ENCODE data around the gene IL19.

The IL19 gene

GRCh38 chr1:206854401-206855129 is 84.0 kb downstream of the IL19 start (continued):
- TF ChIP-seq ZNF837 (tag by site-specific recombination; IDR thresholded peaks at IDR 0.05) (no peak), ZIC2 (tag by site-specific recombination; IDR thresholded peaks at IDR 0.05) (peak; percentile 89), ZNF518A (tag by site-specific recombination; conservative IDR thresholded peaks at IDR 0.05; ENCODE audit: low read depth) (no peak), ZFP37 (tag by site-specific recombination; IDR thresholded peaks at IDR 0.05) (no peak), TCF7L2 (IDR thresholded peaks at IDR 0.05; ENCODE audit: borderline replicate concordance, low read depth, low read length) (no peak), GLIS1 (tag by site-specific recombination; IDR thresholded peaks at IDR 0.05) (peak; percentile 59), ZNF114 (tag by site-specific recombination; IDR thresholded peaks at IDR 0.05) (no peak), INSM2 (tag by site-specific recombination; IDR thresholded peaks at IDR 0.05) (no peak), EGR2 (tag by site-specific recombination; IDR thresholded peaks at IDR 0.05; ENCODE audit: low read depth) (no peak), ZBTB21 (tag by site-specific recombination; IDR thresholded peaks at IDR 0.05) (no peak)

- CTCF ChIA-PET: interaction anchor here (0.8 to 5.5 kb wide), 7 partner anchors 9 to 56 kb away, joined by 3 to 27 read pairs (median 7); partner anchors contain the start of gene IL20
- no peak overlapping the region for H3K4me3 ChIP-seq (ENCODE audit: low read depth, low read length)
- no peaks in the 10 kb centered on the region for H3K36me3 ChIP-seq (ENCODE audit: control insufficient read depth in 2 of 2, insufficient read depth in 1 of 2, low read length in 2 of 2)
- H3K4me1 ChIP-seq (ENCODE audit: control insufficient read depth, insufficient read depth, low read length): peaks cover 4% of the 10 kb centered on the region; the same call in 1 of the 2 replicates
- POLR2A ChIA-PET: interaction anchor here (1.0 kb wide), 1 partner anchor 54 kb away, joined by 3 read pairs; no protein-coding TSS in a partner anchor
- H3K27ac ChIP-seq (ENCODE audit: extremely low read depth, low read depth, low read length): no peak overlapping the region
- no peak for TF ChIP-seq GLI4 (tag by site-specific recombination; IDR thresholded peaks at IDR 0.05)
- TF ChIP-seq KLF1 (tag by site-specific recombination; IDR thresholded peaks at IDR 0.05): no peak
- no peak for TF ChIP-seq ZBTB1 (tag by site-specific recombination; IDR thresholded peaks at IDR 0.05)
- TF ChIP-seq TRIM28 (IDR thresholded peaks at IDR 0.05; ENCODE audit: borderline replicate concordance, low read length): no peak
- no peak for TF ChIP-seq ZFP3 (tag by site-specific recombination; IDR thresholded peaks at IDR 0.05; ENCODE audit: low read depth)
- no peak for TF ChIP-seq ZNF692 (tag by site-specific recombination; IDR thresholded peaks at IDR 0.05)
- TF ChIP-seq SP7 (tag by site-specific recombination; IDR thresholded peaks at IDR 0.05): no peak
- no peak for TF ChIP-seq ZNF449 (tag by site-specific recombination; IDR thresholded peaks at IDR 0.05)
- TF ChIP-seq ZFP37 (tag by site-specific recombination; IDR thresholded peaks at IDR 0.05): no peak
- H3K9me3 ChIP-seq (ENCODE audit: control insufficient read depth, insufficient read depth, low read depth, low read length): no peaks in the 10 kb centered on the region
Observed at GRCh38 chr1:206855859-206856258, 85.3 kb downstream of the IL19 start.
